ENCODE measurements around the gene CFL1. TPM values are rescaled to one million over a fixed set of nuclear protein-coding genes. Genes with fewer than 3 reads are reported as not detected.
A peak's percentile ranks its signal among the peaks of the same experiment; 100 is the strongest.

The CFL1 gene
- total and polyA plus RNA-seq, 10 of the 15 experiments (the other 5 are each of a cell fraction or from before 2014, with no cell fraction given), result 164 to 2,994 (median 1,500) TPM

DNA sequence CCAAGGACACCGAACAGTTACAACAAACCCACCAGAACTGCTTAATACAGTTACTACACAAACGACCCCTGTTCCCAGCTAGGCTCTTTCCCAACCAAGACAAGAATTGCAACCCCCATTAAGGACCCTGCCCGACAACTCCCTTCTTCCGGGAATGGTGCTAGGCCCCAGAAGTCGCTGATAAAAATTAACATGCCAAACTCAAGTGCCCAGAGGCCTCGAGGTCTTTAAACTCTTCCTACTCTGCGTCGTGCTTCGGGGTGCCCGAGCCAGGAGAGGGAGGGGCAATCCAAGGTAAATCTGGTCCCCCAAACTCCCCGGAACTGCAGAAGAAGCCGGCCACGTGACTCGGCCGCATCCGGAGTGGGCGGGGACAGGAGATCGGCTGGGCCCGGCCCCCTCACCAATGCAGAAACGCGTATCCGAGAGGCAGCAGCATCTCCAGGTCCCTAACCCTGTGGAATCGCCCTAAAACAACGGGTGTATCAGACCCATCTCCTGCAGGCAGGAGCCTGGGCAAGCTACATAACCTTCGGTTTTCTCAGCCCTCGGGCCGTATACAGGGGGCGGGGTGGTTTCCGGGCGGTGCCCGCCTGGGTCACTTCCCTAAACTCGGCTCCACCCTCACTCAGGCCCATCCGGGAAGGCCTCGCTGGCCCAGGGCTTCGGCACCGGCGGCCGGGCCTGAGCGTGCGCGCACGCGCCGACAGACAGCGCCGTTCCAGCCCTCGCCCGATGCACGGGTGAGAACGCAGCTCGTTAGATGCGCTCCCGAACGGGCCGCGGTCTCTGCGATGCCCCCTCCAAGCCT is 1.1 kb downstream of the CFL1 start (continued):
- TF ChIP-seq, protein P1, sequence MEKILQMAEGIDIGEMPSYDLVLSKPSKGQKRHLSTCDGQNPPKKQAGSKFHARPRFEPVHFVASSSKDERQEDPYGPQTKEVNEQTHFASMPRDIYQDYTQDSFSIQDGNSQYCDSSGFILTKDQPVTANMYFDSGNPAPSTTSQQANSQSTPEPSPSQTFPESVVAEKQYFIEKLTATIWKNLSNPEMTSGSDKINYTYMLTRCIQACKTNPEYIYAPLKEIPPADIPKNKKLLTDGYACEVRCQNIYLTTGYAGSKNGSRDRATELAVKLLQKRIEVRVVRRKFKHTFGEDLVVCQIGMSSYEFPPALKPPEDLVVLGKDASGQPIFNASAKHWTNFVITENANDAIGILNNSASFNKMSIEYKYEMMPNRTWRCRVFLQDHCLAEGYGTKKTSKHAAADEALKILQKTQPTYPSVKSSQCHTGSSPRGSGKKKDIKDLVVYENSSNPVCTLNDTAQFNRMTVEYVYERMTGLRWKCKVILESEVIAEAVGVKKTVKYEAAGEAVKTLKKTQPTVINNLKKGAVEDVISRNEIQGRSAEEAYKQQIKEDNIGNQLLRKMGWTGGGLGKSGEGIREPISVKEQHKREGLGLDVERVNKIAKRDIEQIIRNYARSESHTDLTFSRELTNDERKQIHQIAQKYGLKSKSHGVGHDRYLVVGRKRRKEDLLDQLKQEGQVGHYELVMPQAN (conservative IDR thresholded peaks at IDR 0.05), result peak; percentile 78; the same call in 1 of the 2 replicates
- TF ChIP-seq, protein P2, sequence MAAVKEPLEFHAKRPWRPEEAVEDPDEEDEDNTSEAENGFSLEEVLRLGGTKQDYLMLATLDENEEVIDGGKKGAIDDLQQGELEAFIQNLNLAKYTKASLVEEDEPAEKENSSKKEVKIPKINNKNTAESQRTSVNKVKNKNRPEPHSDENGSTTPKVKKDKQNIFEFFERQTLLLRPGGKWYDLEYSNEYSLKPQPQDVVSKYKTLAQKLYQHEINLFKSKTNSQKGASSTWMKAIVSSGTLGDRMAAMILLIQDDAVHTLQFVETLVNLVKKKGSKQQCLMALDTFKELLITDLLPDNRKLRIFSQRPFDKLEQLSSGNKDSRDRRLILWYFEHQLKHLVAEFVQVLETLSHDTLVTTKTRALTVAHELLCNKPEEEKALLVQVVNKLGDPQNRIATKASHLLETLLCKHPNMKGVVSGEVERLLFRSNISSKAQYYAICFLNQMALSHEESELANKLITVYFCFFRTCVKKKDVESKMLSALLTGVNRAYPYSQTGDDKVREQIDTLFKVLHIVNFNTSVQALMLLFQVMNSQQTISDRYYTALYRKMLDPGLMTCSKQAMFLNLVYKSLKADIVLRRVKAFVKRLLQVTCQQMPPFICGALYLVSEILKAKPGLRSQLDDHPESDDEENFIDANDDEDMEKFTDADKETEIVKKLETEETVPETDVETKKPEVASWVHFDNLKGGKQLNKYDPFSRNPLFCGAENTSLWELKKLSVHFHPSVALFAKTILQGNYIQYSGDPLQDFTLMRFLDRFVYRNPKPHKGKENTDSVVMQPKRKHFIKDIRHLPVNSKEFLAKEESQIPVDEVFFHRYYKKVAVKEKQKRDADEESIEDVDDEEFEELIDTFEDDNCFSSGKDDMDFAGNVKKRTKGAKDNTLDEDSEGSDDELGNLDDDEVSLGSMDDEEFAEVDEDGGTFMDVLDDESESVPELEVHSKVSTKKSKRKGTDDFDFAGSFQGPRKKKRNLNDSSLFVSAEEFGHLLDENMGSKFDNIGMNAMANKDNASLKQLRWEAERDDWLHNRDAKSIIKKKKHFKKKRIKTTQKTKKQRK (IDR thresholded peaks at IDR 0.05; ENCODE audit: low read depth, low read length), result no peak
- TF ChIP-seq ZNF274 (IDR thresholded peaks at IDR 0.05; ENCODE audit: insufficient read depth, insufficient read length) (no peak), NRF1 (conservative IDR thresholded peaks at IDR 0.05; ENCODE audit: low read depth, low read length) (no peak), FOXK2 (IDR thresholded peaks at IDR 0.05) (no peak), ZNF217 (IDR thresholded peaks at IDR 0.05) (no peak), SREBF1 (IDR thresholded peaks at IDR 0.05; ENCODE audit: low read length) (no peak), MTA2 (IDR thresholded peaks at IDR 0.05; ENCODE audit: low read depth) (0 out of 2 replicates have a peak, but pooled peaks have one; percentile 9), IKZF1 (conservative IDR thresholded peaks at IDR 0.05) (no peak; the same call in 1 of the 2 replicates), ZSCAN29 (IDR thresholded peaks at IDR 0.05) (no peak), NR2C1 (IDR thresholded peaks at IDR 0.05) (no peak), WRNIP1 (IDR thresholded peaks at IDR 0.05; ENCODE audit: borderline replicate concordance, low read depth, low read length) (no peak), RUNX3 (IDR thresholded peaks at IDR 0.05; ENCODE audit: low read length) (no peak), JUND (IDR thresholded peaks at IDR 0.05; ENCODE audit: low read depth, low read length) (no peak), CHD2 (IDR thresholded peaks at IDR 0.05; ENCODE audit: borderline replicate concordance, low read depth, low read length) (no peak)
- TF ChIP-seq, protein P3, sequence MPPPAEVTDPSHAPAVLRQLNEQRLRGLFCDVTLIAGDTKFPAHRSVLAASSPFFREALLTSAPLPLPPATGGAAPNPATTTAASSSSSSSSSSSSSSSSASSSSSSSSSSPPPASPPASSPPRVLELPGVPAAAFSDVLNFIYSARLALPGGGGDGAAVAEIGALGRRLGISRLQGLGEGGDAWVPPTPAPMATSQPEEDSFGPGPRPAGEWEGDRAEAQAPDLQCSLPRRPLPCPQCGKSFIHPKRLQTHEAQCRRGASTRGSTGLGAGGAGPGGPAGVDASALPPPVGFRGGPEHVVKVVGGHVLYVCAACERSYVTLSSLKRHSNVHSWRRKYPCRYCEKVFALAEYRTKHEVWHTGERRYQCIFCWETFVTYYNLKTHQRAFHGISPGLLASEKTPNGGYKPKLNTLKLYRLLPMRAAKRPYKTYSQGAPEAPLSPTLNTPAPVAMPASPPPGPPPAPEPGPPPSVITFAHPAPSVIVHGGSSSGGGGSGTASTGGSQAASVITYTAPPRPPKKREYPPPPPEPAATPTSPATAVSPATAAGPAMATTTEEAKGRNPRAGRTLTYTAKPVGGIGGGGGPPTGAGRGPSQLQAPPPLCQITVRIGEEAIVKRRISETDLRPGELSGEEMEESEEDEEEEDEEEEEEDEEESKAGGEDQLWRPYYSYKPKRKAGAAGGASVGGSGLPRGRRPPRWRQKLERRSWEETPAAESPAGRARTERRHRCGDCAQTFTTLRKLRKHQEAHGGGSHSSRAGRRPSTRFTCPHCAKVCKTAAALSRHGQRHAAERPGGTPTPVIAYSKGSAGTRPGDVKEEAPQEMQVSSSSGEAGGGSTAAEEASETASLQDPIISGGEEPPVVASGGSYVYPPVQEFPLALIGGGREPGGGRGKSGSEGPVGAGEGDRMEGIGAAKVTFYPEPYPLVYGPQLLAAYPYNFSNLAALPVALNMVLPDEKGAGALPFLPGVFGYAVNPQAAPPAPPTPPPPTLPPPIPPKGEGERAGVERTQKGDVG (CRISPR knock-in tag; IDR thresholded peaks at IDR 0.05), result no peak
- TF ChIP-seq, protein P4, sequence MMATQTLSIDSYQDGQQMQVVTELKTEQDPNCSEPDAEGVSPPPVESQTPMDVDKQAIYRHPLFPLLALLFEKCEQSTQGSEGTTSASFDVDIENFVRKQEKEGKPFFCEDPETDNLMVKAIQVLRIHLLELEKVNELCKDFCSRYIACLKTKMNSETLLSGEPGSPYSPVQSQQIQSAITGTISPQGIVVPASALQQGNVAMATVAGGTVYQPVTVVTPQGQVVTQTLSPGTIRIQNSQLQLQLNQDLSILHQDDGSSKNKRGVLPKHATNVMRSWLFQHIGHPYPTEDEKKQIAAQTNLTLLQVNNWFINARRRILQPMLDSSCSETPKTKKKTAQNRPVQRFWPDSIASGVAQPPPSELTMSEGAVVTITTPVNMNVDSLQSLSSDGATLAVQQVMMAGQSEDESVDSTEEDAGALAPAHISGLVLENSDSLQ (IDR thresholded peaks at IDR 0.05), result peak; percentile 16; the same call in 1 of the 2 replicates
- TF ChIP-seq, protein P5, sequence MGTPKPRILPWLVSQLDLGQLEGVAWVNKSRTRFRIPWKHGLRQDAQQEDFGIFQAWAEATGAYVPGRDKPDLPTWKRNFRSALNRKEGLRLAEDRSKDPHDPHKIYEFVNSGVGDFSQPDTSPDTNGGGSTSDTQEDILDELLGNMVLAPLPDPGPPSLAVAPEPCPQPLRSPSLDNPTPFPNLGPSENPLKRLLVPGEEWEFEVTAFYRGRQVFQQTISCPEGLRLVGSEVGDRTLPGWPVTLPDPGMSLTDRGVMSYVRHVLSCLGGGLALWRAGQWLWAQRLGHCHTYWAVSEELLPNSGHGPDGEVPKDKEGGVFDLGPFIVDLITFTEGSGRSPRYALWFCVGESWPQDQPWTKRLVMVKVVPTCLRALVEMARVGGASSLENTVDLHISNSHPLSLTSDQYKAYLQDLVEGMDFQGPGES (IDR thresholded peaks at IDR 0.05), result no peak

All from GM12878 (cell line).